ENCODE measurements around the gene CLIC3. TPM values are rescaled to one million over a fixed set of nuclear protein-coding genes. Genes with fewer than 3 reads are reported as not detected.

The CLIC3 gene
- total RNA-seq, 2 experiments from 2014 or later = not detected

GRCh38 chr9:136963751-136964150 is 32.6 kb downstream of the CLIC3 start:
- H3K4me3 Mint-ChIP-seq = no peak overlapping the region

DNA sequence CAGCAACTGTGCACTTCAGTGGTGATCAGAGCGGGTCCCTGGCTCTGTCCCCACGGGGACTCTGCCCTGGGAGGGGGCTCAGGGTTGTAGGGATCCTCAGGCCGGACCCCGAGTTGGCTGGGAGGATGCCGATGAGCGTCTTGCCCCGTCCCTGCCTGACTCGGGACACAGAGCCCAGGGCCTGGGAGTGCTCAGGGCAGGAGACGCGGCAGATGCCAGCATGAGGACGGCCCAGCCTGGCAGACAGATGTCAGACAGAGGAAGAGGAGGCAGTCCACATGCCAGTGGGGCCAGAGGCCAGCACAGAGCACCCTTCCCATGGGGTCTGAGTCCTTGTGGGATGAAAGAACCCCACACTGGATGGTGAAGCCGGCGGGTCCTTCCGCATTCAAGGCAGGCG is 33.0 kb downstream of the CLIC3 start:
- no peak overlapping the region for H3K27ac Mint-ChIP-seq
- H3K4me3 Mint-ChIP-seq = no peak overlapping the region
- no peak for DNase-seq
- H3K27me3 Mint-ChIP-seq = no peaks in the 10 kb centered on the region
- H3K4me1 Mint-ChIP-seq = peaks cover 15% of the 10 kb centered on the region
- H3K36me3 Mint-ChIP-seq = no peaks in the 10 kb centered on the region
- no peaks in the 10 kb centered on the region for H3K9me3 Mint-ChIP-seq

More at GRCh38 chr9:136963751-136964150, 32.6 kb downstream of the CLIC3 start:
- Mint-ChIP-seq H3K4me1 (peaks cover 15% of the 10 kb centered on the region), H3K9me3 (no peaks in the 10 kb centered on the region), H3K27ac (no peak overlapping the region), H3K27me3 (no peaks in the 10 kb centered on the region), H3K36me3 (no peaks in the 10 kb centered on the region)
- no peak for DNase-seq

- Mint-ChIP-seq H3K4me3 (no peak overlapping the region), H3K27ac (no peak overlapping the region), H3K27me3 (no peaks in the 10 kb centered on the region), H3K9me3 (no peaks in the 10 kb centered on the region), H3K36me3 (no peaks in the 10 kb centered on the region), H3K4me1 (peaks cover 15% of the 10 kb centered on the region)
- no peak for DNase-seq
Observed at GRCh38 chr9:136962701-136963248, 33.6 kb downstream of the CLIC3 start.

DNA sequence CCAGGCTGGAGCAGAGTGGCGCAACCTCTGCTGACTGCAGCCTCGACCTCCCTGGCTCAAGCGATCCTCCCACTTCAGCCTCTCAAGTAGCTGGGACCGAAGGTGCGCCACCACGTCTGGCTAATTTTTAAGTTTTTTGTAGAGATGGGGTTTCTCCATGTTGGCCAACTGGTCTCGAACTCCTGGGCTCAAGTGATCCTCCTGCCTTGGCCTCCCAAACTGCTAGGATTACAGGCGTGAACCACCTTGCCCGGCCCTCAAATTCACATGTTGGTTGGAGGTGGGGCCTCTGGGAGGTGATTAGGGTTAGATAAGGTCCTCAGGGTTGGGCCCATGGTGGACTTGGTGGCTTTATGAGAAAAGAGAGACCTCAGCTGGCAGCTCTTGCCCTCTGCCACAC is 34.2 kb downstream of the CLIC3 start:
- no peaks in the 10 kb centered on the region for H3K9me3 Mint-ChIP-seq
- H3K4me3 Mint-ChIP-seq = no peak overlapping the region
- no peaks in the 10 kb centered on the region for H3K27me3 Mint-ChIP-seq
- H3K36me3 Mint-ChIP-seq = no peaks in the 10 kb centered on the region
- no peak for DNase-seq
- H3K27ac Mint-ChIP-seq = no peak overlapping the region
- H3K4me1 Mint-ChIP-seq = peaks cover 15% of the 10 kb centered on the region

DNA sequence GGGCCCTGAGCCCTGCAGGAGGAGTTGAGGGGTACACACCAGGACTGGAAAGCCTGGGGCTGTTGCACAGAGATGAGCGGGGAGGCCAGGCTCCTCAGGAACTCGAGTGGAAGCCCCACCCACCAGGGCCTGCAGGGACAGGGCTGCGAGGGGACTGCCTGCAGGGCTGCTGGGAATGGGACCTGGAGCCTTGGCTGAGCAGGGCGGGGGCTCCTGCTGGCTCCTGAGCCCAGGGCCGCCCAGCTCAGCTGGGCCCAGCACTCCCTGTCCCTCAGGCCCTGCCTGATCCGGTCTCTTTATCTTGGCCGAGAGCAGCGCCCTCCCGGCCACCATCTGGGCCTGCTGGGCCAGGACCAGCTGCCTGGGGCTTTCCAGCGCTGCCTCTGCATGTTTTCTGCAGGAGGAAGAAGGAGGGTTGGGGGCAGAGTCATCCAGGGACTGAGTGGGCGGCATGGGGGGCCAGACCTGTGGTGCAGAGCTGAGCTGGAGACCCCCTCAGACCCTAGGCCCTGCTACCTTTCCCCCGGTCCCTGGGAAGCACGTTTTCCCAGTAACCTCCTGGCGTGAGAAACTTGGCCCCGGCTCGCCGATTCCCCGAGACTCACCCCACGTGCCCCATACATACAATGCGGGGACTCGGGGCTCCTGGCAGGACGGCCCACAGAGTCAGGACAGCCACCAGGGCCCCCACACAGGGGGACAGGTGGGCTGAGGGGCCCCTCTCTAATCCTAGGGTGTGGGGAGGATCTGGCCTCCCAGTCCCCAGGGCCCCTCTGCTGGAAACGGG is 34.9 kb downstream of the CLIC3 start:
- Mint-ChIP-seq H3K9me3 (no peaks in the 10 kb centered on the region), H3K27me3 (no peaks in the 10 kb centered on the region), H3K36me3 (peaks cover 2% of the 10 kb centered on the region), H3K4me1 (peaks cover 15% of the 10 kb centered on the region), H3K27ac (no peak overlapping the region), H3K4me3 (no peak overlapping the region)
- no peak for DNase-seq

DNA sequence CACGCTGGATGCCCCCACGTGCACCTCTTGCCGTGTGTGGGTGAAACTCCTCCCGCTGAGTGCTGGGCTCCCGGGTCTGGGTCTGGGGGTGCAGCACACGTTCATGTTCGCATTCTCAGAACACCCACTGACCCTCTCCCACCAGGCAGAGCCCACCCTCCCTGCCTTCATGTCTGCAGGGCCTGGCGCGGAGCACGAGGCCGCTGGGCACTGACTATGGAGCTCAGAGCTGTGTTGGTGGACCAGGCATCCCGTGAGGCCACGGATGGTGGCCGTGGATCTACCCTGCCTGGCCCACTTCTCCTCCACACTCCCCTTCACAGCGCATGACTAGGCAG is 35.5 kb downstream of the CLIC3 start:
- H3K9me3 Mint-ChIP-seq = no peaks in the 10 kb centered on the region
- peaks cover 3% of the 10 kb centered on the region for H3K36me3 Mint-ChIP-seq
- no peak overlapping the region for H3K27ac Mint-ChIP-seq
- no peak overlapping the region for H3K4me3 Mint-ChIP-seq
- H3K4me1 Mint-ChIP-seq = peaks cover 9% of the 10 kb centered on the region
- no peak for DNase-seq
- no peaks in the 10 kb centered on the region for H3K27me3 Mint-ChIP-seq

DNA sequence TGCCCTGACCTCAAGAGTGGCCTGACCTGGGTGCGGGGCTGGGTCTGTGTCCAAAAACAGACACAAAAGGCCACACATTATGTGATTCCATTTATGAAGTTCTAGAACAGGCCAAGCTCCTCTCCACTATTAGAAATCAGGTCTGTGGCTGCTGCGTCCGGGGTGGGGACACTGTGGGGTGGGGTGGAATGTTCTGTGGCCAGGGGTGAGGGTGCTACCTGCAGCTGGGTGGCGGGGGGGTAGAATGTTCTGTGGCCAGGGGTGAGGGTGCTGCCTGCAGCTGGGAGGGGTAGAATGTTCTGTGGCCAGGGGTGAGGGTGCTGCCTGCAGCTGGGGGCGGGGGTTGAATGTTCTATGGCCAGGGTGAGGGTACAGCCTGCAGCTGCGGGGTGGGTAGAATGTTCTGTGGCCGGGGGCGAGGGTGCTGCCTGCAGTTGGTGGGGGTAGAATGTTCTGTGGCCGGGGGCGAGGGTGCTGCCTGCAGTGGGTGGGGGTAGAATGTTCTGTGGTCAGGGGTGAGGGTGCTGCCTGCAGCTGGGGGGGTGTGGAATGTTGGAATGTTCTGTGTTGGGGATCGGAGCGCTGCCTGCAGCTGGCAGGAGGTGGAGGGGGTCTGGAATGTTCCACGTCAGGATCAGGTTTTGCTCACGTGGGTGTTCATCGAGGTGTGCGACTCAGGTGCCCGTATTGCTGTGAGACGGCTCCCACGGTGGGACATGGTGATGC is 36.0 kb downstream of the CLIC3 start:
- Mint-ChIP-seq H3K4me1 (peaks cover 5% of the 10 kb centered on the region), H3K9me3 (no peaks in the 10 kb centered on the region), H3K36me3 (peaks cover 3% of the 10 kb centered on the region), H3K27ac (no peak overlapping the region), H3K4me3 (no peak overlapping the region), H3K27me3 (no peaks in the 10 kb centered on the region)
- no peak for DNase-seq

DNA sequence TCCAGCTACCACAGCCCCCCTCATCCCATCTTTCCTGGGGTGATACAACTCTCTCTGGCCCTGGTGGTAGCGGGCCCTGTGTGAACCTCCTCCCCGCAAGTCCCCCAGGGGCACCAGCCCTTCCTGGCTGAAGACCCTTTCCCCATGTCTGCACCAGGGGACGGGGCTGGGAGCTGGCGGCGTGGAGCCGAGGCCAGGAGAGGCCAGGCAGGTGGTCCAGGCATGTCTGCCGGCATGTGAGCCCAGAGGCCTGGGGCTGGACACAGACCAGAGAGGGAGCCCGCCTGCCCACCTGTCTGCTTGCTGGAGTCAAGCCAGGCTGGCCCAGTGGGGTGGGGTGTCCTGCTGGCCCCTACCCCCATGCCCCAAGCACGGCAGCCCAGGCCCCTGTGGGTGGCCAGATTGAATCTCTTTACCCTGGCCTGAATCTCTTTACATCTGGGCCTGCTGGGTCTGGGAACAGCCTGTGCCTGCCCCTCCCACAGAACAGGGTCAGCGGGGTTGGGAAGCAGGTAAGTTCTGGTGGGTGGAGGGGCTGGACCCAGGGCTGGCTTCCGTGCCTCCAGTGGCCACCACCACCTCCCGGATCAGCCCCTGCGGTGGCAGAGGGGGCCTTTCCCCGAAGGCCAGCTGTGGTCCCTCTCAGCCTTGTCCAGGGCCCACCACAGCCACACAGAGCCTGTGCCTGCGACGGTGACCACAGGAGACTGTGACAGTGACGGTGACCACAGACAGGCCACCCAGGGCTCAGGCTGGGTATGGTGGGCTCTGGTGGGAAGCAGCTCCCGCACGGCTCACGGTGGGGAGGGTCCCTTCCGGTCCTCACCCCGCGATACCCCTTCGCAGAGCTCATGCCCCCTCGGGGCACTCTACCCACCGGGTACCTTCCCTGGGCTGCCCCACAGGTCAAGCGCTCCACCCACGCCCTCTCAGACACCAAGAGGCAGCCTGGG is 37.2 kb downstream of the CLIC3 start:
- no peaks in the 10 kb centered on the region for H3K27me3 Mint-ChIP-seq
- H3K36me3 Mint-ChIP-seq = peaks cover 3% of the 10 kb centered on the region
- H3K9me3 Mint-ChIP-seq = no peaks in the 10 kb centered on the region
- H3K4me3 Mint-ChIP-seq = no peak overlapping the region
- H3K4me1 Mint-ChIP-seq = peaks cover 5% of the 10 kb centered on the region
- H3K27ac Mint-ChIP-seq = no peak overlapping the region
- DNase-seq = no peak

DNA sequence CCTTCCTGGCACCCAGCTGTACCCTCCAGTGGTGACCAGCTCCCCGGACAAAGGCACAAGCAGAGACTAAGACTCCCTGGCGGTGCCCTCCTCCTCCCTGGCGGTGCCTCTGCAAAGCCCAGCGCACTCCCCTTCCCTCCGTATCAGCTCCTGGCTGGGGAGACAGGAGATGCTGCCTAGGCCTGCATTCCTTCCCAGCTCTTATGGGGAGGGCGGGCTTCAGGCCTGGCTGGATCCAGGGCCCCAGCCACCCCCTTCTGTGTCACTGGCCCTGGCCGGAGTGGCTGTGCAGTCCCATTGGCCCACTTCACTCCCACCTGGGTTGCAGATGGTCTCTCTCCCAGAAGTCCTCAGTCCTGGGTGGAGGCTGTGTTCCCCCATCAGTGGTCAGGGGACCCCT is 37.9 kb downstream of the CLIC3 start:
- Mint-ChIP-seq H3K9me3 (no peaks in the 10 kb centered on the region), H3K27ac (no peak overlapping the region), H3K36me3 (peaks cover 3% of the 10 kb centered on the region), H3K27me3 (no peaks in the 10 kb centered on the region), H3K4me3 (no peak overlapping the region), H3K4me1 (peaks cover 5% of the 10 kb centered on the region)
- no peak for DNase-seq

GRCh38 chr9:136957901-136958300 is 38.5 kb downstream of the CLIC3 start:
- Mint-ChIP-seq H3K36me3 (peaks cover 3% of the 10 kb centered on the region), H3K27me3 (no peaks in the 10 kb centered on the region), H3K9me3 (no peaks in the 10 kb centered on the region), H3K4me3 (no peak overlapping the region), H3K27ac (no peak overlapping the region), H3K4me1 (peaks cover 5% of the 10 kb centered on the region)
- no peak for DNase-seq

GRCh38 chr9:136957461-136957860 is 38.9 kb downstream of the CLIC3 start:
- no peaks in the 10 kb centered on the region for H3K9me3 Mint-ChIP-seq
- H3K27me3 Mint-ChIP-seq = no peaks in the 10 kb centered on the region
- no peak overlapping the region for H3K27ac Mint-ChIP-seq
- H3K36me3 Mint-ChIP-seq = peaks cover 3% of the 10 kb centered on the region
- H3K4me1 Mint-ChIP-seq = peaks cover 5% of the 10 kb centered on the region
- H3K4me3 Mint-ChIP-seq = no peak overlapping the region
- DNase-seq = no peak

DNA sequence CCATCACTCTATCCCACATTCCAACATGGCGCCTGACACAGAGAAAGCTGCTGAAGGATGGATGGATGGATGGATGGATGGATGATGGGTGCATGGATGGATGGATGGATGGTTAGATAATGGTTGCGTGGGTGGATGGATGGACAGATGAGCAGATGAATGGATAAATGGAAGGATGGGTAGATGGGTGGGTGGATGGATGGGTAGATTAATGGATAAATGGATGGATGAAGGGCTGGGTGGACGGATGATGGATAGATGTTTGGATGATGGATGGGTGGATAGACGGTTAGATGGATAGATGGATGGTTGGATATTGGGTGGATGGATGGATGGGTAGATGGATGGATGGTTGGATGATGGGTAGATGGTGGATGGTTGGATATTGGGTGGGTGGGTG is 39.8 kb downstream of the CLIC3 start:
- DNase-seq = no peak
- no peak overlapping the region for H3K4me3 Mint-ChIP-seq
- no peak overlapping the region for H3K27ac Mint-ChIP-seq
- H3K36me3 Mint-ChIP-seq = peaks cover 3% of the 10 kb centered on the region
- no peaks in the 10 kb centered on the region for H3K27me3 Mint-ChIP-seq
- peaks cover 5% of the 10 kb centered on the region for H3K4me1 Mint-ChIP-seq
- H3K9me3 Mint-ChIP-seq = no peaks in the 10 kb centered on the region

- Mint-ChIP-seq H3K36me3 (peaks cover 3% of the 10 kb centered on the region), H3K27ac (no peak overlapping the region), H3K27me3 (no peaks in the 10 kb centered on the region), H3K4me1 (peaks cover 5% of the 10 kb centered on the region), H3K4me3 (no peak overlapping the region), H3K9me3 (no peaks in the 10 kb centered on the region)
- DNase-seq = no peak
Observed at GRCh38 chr9:136955943-136956335, 40.4 kb downstream of the CLIC3 start.

DNA sequence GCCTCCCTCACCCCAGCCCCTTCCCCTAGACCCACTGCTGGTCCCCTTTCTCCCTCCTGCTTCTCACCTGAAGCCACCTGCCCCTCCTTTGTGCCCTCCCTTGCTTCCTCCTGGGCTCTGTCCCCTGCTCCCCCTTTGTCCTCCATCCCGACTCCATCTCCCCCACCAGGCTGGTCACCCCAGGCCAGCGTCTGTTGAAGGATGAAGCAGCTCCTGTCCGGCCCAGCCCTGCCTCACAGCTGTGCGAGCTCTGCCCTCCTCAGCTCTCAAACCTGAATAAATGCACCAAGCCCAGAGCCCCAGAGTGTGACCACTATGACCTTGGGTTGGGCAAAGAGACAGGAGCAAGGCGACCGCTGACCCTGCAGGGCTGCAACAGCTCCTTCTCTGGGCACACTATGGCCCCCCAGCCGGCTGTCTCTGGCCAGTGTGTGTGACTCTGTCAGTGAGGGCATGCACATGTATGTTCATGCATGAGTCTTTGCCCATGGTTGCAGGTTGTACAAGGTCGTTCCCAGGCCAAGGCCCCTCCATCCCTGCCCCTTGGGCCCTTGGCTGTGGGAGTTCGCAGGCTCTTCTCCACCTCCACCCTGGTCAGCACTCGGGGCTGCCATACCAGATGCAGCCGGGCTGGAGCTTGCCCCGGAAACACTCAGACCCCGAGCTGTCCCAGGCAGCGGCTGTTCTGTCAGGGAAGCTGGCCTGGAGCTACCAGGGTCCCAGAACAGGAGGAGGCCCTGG is 41.0 kb downstream of the CLIC3 start:
- no peaks in the 10 kb centered on the region for H3K27me3 Mint-ChIP-seq
- H3K9me3 Mint-ChIP-seq = no peaks in the 10 kb centered on the region
- H3K4me1 Mint-ChIP-seq = peaks cover 5% of the 10 kb centered on the region
- no peak overlapping the region for H3K4me3 Mint-ChIP-seq
- peaks cover 3% of the 10 kb centered on the region for H3K36me3 Mint-ChIP-seq
- no peak overlapping the region for H3K27ac Mint-ChIP-seq
- no peak for DNase-seq
